Body of pancreas (tissue), 4 donors: ENCODE results near the gene DGKI. TPM values are rescaled to one million over a fixed set of nuclear protein-coding genes. Genes with fewer than 3 reads are reported as not detected.
"Not testable (repeated sequence)": the region's sequence is repeated elsewhere in the genome, so short reads cannot be mapped to it uniquely, and the experiment has no call there.

Experiments
- ATAC-seq: fragments of 150-250 bp; one replicate; pipeline ENCODE4 v1.9.1; 2016
- DNase-seq, 4 donors: peaks; one replicate each; pipeline ENCODE4 v3.0.0-alpha.2; 2019
- H3K27ac ChIP-seq, 4 donors: fragments of 200-600 bp; sonication (generic); 1 replicate in 3 of 4; 2 replicates in 1 of 4; pipeline versions ENCODE4 v1.5.1 to v1.6.1; 2016 to 2019; ENCODE audit warnings: mild to moderate bottlenecking in 1 of 4, mixed read lengths in 1 of 4, moderate library complexity in 1 of 4
- H3K27me3 ChIP-seq, 2 donors: fragments of 200-600 bp; sonication (generic); one replicate each; pipeline ENCODE4 v1.6.0; 2016; ENCODE audit warnings: mild to moderate bottlenecking in 1 of 2
- H3K36me3 ChIP-seq, 2 donors: fragments of 200-600 bp; sonication (generic); replicated peaks in 1 of 2; 2 replicates each; pipeline ENCODE4 v1.5.1; 2016; ENCODE audit warnings: low read depth in 2 of 2; ENCODE audit not compliant: insufficient read depth in 1 of 2
- H3K4me1 ChIP-seq: fragments of 200-600 bp; sonication (generic); one replicate; pipeline ENCODE4 v1.6.0; 2016
- H3K4me3 ChIP-seq, 2 donors: fragments of 200-600 bp; sonication (generic); 1 replicate in 1 of 2; 2 replicates in 1 of 2; pipeline ENCODE4 v1.5.1; 2016 to 2019
- H3K9me3 ChIP-seq, 3 donors: fragments of 200-600 bp; sonication (generic); 1 replicate in 2 of 3; 2 replicates in 1 of 3; pipeline ENCODE4 v1.5.1; 2016
- POLR2A ChIP-seq, 3 donors: fragments of 450-650 bp; IDR thresholded peaks; one replicate each; pipeline ENCODE4 v1.6.1; 2016; ENCODE audit warnings: antibody characterized with exemption in 3 of 3, mild to moderate bottlenecking in 2 of 3
- WGBS, 2 donors: methylation state at CpG; one replicate each; pipeline ENCODE4 v1.1.5; 2017; 5-methylcytosine and 5-hydroxymethylcytosine counted together
- intact Hi-C: fragments of 100-400 bp; cut with DNase I; formaldehyde crosslinking; loops from one replicate; pipeline ENCODE4 v1.15.1; 2023
- total RNA-seq, 2 donors: library from RNA; depleted of rRNA; stranded (reverse); fragments of >200 nt; gene quantifications; one replicate each; pipeline ENCODE4 v1.1.0, GENCODE V29; 2016
- TF ChIP-seq, protein P1 (sequence below), 7 experiments: fragments of 450-650 bp in 4 of 7; fragments of 200-600 bp in 3 of 7; sonication (generic) in 3 of 7; IDR thresholded peaks; one replicate each; pipeline ENCODE4 v1.5.1; 2016 to 2019; ENCODE audit warnings: antibody characterized with exemption in 7 of 7

DGKI gene
- total RNA-seq, 2 donors from 2014 or later, result 2.6 TPM; not detected in 1

DNA sequence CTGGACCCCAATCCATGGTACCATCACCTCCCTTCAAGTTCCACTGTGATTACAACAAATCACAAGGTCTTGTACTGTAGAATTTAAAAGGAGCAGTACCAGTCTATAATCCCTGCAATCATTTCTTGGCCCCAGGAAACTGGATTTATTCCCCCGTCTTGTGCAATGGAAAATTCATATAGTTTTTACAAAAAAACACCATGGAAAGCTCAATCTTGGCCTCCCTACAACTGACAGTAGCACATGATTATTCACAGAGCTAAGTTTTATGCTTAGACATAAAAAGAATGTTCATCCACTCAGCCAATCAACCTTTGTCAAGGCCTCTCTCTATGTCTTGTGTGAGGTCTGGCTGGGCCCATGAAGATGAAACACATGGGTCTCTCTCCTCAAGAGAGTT lies 10.2 kb downstream of the DGKI start:
- H3K9me3 ChIP-seq, result peaks cover 0 to 18% (median 0%) of the 10 kb centered on the region in 3 donors
- DNase-seq (no peak), ATAC-seq (no peak)
- intact Hi-C loops, result no loop called here
- H3K4me1 ChIP-seq, result no peaks in the 10 kb centered on the region
- no peak overlapping the region for H3K27ac ChIP-seq
- H3K36me3 ChIP-seq, result no peaks in the 10 kb centered on the region
- H3K4me3 ChIP-seq, result no peak overlapping the region
- 86 to 94% methylated on average over 1 of the region's 1 CpG for WGBS, 2 donors
- TF ChIP-seq, protein P1, sequence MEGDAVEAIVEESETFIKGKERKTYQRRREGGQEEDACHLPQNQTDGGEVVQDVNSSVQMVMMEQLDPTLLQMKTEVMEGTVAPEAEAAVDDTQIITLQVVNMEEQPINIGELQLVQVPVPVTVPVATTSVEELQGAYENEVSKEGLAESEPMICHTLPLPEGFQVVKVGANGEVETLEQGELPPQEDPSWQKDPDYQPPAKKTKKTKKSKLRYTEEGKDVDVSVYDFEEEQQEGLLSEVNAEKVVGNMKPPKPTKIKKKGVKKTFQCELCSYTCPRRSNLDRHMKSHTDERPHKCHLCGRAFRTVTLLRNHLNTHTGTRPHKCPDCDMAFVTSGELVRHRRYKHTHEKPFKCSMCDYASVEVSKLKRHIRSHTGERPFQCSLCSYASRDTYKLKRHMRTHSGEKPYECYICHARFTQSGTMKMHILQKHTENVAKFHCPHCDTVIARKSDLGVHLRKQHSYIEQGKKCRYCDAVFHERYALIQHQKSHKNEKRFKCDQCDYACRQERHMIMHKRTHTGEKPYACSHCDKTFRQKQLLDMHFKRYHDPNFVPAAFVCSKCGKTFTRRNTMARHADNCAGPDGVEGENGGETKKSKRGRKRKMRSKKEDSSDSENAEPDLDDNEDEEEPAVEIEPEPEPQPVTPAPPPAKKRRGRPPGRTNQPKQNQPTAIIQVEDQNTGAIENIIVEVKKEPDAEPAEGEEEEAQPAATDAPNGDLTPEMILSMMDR (IDR thresholded peaks at IDR 0.05), result no peak
- TF ChIP-seq POLR2A (IDR thresholded peaks at IDR 0.05), result no peak
- H3K27me3 ChIP-seq, result no peaks in the 10 kb centered on the region

DNA sequence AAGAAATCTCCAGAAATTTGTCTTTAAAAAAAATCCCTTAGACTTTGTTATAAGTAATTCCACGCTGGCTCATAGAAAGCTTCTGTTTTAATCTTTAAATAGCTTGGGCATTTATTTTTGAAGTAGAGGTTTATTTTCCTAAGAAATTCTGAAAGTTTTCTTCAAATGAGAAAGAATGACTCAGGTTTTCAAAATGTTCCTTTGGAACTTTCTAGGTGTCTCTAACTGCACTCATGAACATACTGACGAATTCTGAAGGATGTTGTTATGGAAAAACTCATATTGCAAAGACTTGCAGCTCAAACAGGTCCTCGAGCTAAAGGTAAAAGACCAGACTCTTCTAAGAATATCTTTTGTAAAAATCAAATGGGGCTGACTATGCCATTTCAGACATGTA lies 10.7 kb downstream of the DGKI start:
- TF ChIP-seq POLR2A (IDR thresholded peaks at IDR 0.05), result no peak
- TF ChIP-seq, protein P1 (IDR thresholded peaks at IDR 0.05), result no peak
- Histone ChIP-seq H3K4me3 (no peak overlapping the region), H3K27ac (no peak overlapping the region), H3K9me3 (peaks cover 0 to 18% (median 0%) of the 10 kb centered on the region in 3 donors), H3K4me1 (no peaks in the 10 kb centered on the region), H3K27me3 (no peaks in the 10 kb centered on the region), H3K36me3 (no peaks in the 10 kb centered on the region)
- WGBS, 2 donors, result 87 to 91% methylated on average over 3 of the region's 3 CpGs
- DNase-seq (no peak), ATAC-seq (no peak)
- intact Hi-C loops, result no loop called here

DNA sequence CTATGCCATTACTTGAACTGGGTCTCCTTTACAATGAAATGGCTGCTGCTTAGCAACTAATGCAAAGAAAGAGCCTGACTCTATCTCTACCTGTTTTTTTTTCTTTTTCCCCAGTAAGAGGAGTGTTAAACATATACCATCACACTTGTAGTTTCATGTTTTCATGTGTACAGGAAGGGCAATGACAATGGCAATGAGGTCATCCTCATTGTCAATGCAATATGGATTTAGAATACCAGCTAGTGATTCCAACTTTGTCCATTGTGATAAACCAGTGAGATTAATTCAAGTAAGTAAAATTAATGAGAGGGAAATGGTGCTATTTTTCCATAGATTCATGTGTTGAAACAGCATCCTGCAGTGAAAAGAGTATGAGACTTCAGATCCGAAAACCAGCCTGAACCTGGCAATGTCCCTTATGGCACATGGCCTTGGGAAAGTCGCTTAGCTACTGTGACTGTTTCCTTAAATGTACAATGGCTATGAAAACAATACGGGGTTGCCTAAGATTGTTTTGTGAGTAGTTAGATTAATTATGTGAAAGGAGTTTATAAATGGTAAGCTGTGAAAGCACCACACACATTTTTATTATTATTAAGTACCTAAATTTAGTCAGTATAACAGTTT lies 11.2 kb downstream of the DGKI start:
- Histone ChIP-seq H3K9me3 (peaks cover 0 to 18% (median 0%) of the 10 kb centered on the region in 3 donors), H3K4me3 (no peak overlapping the region), H3K27ac (no peak overlapping the region), H3K4me1 (no peaks in the 10 kb centered on the region), H3K36me3 (no peaks in the 10 kb centered on the region), H3K27me3 (no peaks in the 10 kb centered on the region)
- 53 to 71% methylated on average over 3 of the region's 3 CpGs for WGBS, 2 donors
- intact Hi-C loops, result no loop called here
- TF ChIP-seq POLR2A (IDR thresholded peaks at IDR 0.05), result no peak
- TF ChIP-seq, protein P1 (IDR thresholded peaks at IDR 0.05), result no peak
- DNase-seq (no peak), ATAC-seq (no peak)

DNA sequence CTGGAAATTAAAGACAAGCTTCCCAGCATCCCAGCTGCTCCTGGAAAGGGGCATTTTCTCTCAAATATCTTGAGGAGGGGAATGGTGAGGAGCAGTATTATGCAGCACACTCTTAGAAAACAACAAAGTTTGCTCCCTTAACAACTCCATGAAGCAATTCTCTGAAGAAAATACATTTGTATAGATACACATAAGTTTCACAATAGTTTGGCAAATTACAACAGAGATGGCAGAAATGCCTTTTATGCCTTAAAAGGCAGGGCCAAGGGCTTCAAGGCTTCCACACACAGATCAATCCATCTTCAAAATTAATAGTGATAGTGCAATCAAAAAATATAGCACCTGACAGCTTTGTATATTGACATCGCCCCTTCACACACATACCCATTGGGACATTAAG lies 12.2 kb downstream of the DGKI start:
- ATAC-seq (no peak), DNase-seq (no peak)
- TF ChIP-seq, protein P1 (IDR thresholded peaks at IDR 0.05), result no peak
- no peak for TF ChIP-seq POLR2A (IDR thresholded peaks at IDR 0.05)
- H3K27me3 ChIP-seq, result no peaks in the 10 kb centered on the region
- intact Hi-C loops, result no loop called here
- no peak overlapping the region for H3K27ac ChIP-seq
- H3K9me3 ChIP-seq, result peaks cover 0 to 18% (median 0%) of the 10 kb centered on the region in 3 donors
- no peaks in the 10 kb centered on the region for H3K4me1 ChIP-seq
- H3K4me3 ChIP-seq, result no peak overlapping the region
- 87 to 96% methylated on average over 1 of the region's 1 CpG for WGBS, 2 donors
- no peaks in the 10 kb centered on the region for H3K36me3 ChIP-seq

DNA sequence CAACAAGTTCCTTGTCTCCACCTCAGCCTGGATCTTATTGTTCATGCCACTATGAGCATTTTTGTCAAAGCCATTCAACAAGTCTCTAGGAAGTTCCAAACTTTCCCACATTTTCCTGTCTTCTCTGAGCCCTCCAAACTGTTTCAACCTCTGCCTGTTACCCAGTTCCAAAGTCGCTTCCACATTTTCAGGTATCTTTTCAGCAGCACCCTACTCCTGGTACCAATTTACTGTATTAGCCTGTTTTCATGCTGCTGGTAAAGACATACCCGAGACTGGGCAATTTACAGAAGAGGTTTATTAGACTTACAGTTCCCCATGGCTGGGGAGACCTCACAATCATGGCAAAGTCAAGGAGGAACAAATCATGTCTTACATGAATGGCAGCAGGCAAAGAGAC lies 13.8 kb downstream of the DGKI start:
- intact Hi-C loops, H3K36me3 ChIP-seq, H3K27ac ChIP-seq, DNase-seq, H3K27me3 ChIP-seq, H3K4me1 ChIP-seq, H3K4me3 ChIP-seq, ATAC-seq: not testable (repeated sequence)
- WGBS, 2 donors, result 77 to 86% methylated on average over 2 of the region's 2 CpGs
- H3K9me3 ChIP-seq, result peaks cover 0 to 18% (median 0%) of the 10 kb centered on the region in 3 donors
